ENCODE data around the gene ATP6AP2.

DNA sequence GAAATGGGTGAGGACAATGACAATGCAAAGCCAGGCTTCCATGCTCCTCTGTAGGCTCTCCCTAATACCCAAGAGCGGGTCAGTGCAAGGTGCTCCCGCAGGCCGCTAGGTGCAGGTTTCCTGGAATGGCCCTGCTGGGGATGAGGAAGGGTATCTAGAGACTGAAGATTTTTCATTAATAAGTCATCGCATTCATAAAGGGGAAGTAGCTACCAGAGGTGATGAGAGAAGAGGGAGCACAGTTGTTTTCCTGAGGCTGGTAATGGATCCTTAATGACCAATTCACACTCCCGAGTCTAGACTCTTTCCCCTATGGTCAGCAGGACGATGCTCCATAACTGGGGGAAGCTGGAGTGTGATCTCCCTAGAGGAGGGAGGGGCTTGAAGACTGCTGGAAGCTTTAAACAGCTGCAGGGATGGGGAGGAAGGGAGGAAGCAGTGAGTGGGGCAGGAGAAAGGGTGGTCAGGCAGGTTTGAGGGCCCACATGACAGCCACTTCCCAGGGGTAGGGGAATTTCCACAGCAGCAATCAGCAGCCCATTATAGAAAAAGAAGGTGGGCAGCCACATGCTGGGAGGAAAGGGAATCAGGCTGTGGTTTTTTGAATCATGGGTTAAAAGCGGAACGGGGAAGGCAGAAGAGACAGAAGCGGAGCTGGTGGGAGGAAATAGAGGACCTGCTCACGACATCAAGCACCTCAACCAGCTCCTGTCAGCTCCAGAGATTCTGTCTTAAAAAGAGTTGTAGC lies 10.2 kb upstream of the ATP6AP2 start:
- no peak for TF ChIP-seq POLR2AphosphoS5 (IDR thresholded peaks at IDR 0.05)
- TF ChIP-seq, protein P1, sequence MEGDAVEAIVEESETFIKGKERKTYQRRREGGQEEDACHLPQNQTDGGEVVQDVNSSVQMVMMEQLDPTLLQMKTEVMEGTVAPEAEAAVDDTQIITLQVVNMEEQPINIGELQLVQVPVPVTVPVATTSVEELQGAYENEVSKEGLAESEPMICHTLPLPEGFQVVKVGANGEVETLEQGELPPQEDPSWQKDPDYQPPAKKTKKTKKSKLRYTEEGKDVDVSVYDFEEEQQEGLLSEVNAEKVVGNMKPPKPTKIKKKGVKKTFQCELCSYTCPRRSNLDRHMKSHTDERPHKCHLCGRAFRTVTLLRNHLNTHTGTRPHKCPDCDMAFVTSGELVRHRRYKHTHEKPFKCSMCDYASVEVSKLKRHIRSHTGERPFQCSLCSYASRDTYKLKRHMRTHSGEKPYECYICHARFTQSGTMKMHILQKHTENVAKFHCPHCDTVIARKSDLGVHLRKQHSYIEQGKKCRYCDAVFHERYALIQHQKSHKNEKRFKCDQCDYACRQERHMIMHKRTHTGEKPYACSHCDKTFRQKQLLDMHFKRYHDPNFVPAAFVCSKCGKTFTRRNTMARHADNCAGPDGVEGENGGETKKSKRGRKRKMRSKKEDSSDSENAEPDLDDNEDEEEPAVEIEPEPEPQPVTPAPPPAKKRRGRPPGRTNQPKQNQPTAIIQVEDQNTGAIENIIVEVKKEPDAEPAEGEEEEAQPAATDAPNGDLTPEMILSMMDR (IDR thresholded peaks at IDR 0.05): no peak
